ENCODE data around the gene METRNL. TPM values are rescaled to one million over a fixed set of nuclear protein-coding genes. Genes with fewer than 3 reads are reported as not detected.
"Not testable (repeated sequence)": the region's sequence is repeated elsewhere in the genome, so short reads cannot be mapped to it uniquely, and the experiment has no call there.

The METRNL gene, protein sequence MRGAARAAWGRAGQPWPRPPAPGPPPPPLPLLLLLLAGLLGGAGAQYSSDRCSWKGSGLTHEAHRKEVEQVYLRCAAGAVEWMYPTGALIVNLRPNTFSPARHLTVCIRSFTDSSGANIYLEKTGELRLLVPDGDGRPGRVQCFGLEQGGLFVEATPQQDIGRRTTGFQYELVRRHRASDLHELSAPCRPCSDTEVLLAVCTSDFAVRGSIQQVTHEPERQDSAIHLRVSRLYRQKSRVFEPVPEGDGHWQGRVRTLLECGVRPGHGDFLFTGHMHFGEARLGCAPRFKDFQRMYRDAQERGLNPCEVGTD
- total RNA-seq (2021): 44.6 and 61.7 TPM in 2 replicates
- percentile 54 among the genes with signal in this experiment for Bru-seq, nascent RNA
- BruChase-seq, experiment 1, labeled RNA remaining after a 2-hour chase: percentile 69 among the genes with signal in this experiment
- BruChase-seq, experiment 2, labeled RNA remaining after a 6-hour chase: percentile 73 among the genes with signal in this experiment
- long read RNA-seq, transcript METRNL-201 (4 exons, 1,605 nt): major isoform, 34 of 40 reads
- long read RNA-seq, partial matches to known transcripts: 3 of 40 reads
- long read RNA-seq, other reads (novel, unspliced or antisense): 1 of 40 reads

GRCh38 chr17:83079352-83079747, at the start of gene METRNL:
METRNL (plus strand) TSS chr17:83079609; CDS start chr17:83079816, 207 bp downstream.
- peak in 1 of 2 experiments; percentile 74 for DNase-seq
- Histone ChIP-seq H3F3A (ENCODE audit: insufficient read depth, low read depth) (peaks cover 25% of the 10 kb centered on the region), H3K9me2 (ENCODE audit: insufficient read depth) (no peaks in the 10 kb centered on the region), H3K27ac (no peak within 1 kb of the TSS), H3K4me2 (peak within 1 kb of the TSS; percentile 76), H3K79me2 (ENCODE audit: low read depth) (peaks cover 30% of the 10 kb centered on the region), H3K9me3 (ENCODE audit: insufficient read depth, low read depth) (no peaks in the 10 kb centered on the region), H4K20me1 (ENCODE audit: insufficient read depth) (no peaks in the 10 kb centered on the region; the same call in 1 of the 2 replicates), H2AFZ (0 out of 2 replicates have a peak within 1 kb of the TSS, but pooled peaks have one; percentile 55), H3K27me3 (ENCODE audit: insufficient read depth, low read depth) (peaks cover 8% of the 10 kb centered on the region; the same call in 1 of the 2 replicates), H3K36me3 (ENCODE audit: low read depth) (no peaks in the 10 kb centered on the region), H3K4me3 (peak within 1 kb of the TSS; percentile 56; the same call in 1 of the 2 replicates), H3K4me1 (replicated peaks; ENCODE audit: insufficient read depth) (peaks cover 32% of the 10 kb centered on the region)
- intact Hi-C loops (cut with micrococcal nuclease; ENCODE audit: unreplicated experiment): no loop called here
- BruUV-seq (replicated peaks): no TSS peak
- TF ChIP-seq EZH2 (IDR thresholded peaks at IDR 0.05; ENCODE audit: low read depth): no peak
- no peak for TF ChIP-seq CTCF (conservative IDR thresholded peaks at IDR 0.05)
- ChIA-PET CTCF (interaction anchor here (0.6 to 1.3 kb wide), 2 partner anchors 114 to 115 kb away, joined by 3 to 8 read pairs; no protein-coding TSS in a partner anchor), POLR2A (ENCODE audit: unreplicated experiment) (interaction anchor here (0.6 kb wide), 2 partner anchors 116 to 298 kb away, joined by 4 to 5 read pairs; no protein-coding TSS in a partner anchor)

- Histone ChIP-seq H3K79me2 (ENCODE audit: low read depth) (no peaks in the 10 kb centered on the region), H3F3A (ENCODE audit: insufficient read depth, low read depth) (no peaks in the 10 kb centered on the region), H3K4me3 (no peak overlapping the region), H3K9me3 (ENCODE audit: insufficient read depth, low read depth) (no peaks in the 10 kb centered on the region), H3K27ac (no peak overlapping the region), H3K36me3 (ENCODE audit: low read depth) (no peaks in the 10 kb centered on the region), H2AFZ (no peak overlapping the region), H3K4me2 (no peak overlapping the region), H3K9me2 (ENCODE audit: insufficient read depth) (no peaks in the 10 kb centered on the region), H3K27me3 (ENCODE audit: insufficient read depth, low read depth) (no peaks in the 10 kb centered on the region), H4K20me1 (ENCODE audit: insufficient read depth) (no peaks in the 10 kb centered on the region), H3K4me1 (replicated peaks; ENCODE audit: insufficient read depth) (no peaks in the 10 kb centered on the region)
- TF ChIP-seq CTCF (conservative IDR thresholded peaks at IDR 0.05): no peak
- TF ChIP-seq EZH2 (IDR thresholded peaks at IDR 0.05; ENCODE audit: low read depth): no peak
- no TSS peak for BruUV-seq (replicated peaks)
- POLR2A ChIA-PET (ENCODE audit: unreplicated experiment): no interaction called here
- CTCF ChIA-PET: no interaction called here
- intact Hi-C loops (cut with micrococcal nuclease; ENCODE audit: unreplicated experiment): no loop called here
- no peak for DNase-seq
These were observed 49.0 kb upstream of the METRNL start for GRCh38 chr17:83030432-83030831.

DNA sequence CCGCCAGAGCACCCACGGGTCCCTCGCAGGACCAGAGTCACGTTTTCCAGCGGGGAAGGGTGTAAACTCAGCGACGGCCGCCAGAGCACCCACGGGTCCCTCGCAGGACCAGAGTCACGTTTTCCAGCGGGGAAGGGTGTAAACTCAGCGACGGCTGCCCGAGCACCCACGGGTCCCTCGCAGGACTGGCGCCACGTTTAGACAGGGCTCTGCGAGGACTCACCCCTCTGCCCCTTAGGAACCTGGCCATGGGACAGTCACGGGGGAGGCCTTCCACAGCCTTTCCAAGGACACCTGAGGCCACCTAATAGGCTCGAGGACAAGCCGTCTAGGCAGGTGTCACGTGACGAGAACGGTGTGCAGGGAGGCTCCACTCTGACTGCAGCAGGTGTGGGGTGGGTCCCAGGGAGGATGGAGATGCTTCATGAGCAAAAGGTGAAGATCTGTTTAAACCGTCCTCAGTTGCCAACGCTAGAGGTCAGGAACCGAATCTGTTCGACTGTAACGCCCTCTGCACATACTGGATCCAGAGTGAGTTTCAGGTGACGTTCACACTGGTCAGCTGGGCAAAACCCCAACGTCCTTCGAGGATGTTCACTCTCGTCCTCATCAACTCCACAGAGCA, 48.0 kb upstream of the METRNL start:
- no peaks in the 10 kb centered on the region for H3K9me3 ChIP-seq (ENCODE audit: insufficient read depth, low read depth)
- ChIA-PET POLR2A (ENCODE audit: unreplicated experiment) (no interaction called here), CTCF (no interaction called here)
- no peak for TF ChIP-seq CTCF (conservative IDR thresholded peaks at IDR 0.05)
- no peak for TF ChIP-seq EZH2 (IDR thresholded peaks at IDR 0.05; ENCODE audit: low read depth)
- no peaks in the 10 kb centered on the region for H3K79me2 ChIP-seq (ENCODE audit: low read depth)
- intact Hi-C loops (cut with micrococcal nuclease; ENCODE audit: unreplicated experiment): no loop called here
- no peaks in the 10 kb centered on the region for H3K27me3 ChIP-seq (ENCODE audit: insufficient read depth, low read depth)
- no peaks in the 10 kb centered on the region for H4K20me1 ChIP-seq (ENCODE audit: insufficient read depth)
- DNase-seq: no peak
- no peaks in the 10 kb centered on the region for H3F3A ChIP-seq (ENCODE audit: insufficient read depth, low read depth)
- H3K9me2 ChIP-seq (ENCODE audit: insufficient read depth): no peaks in the 10 kb centered on the region
- no peak overlapping the region for H2AFZ ChIP-seq
- H3K36me3 ChIP-seq (ENCODE audit: low read depth): no peaks in the 10 kb centered on the region
- BruUV-seq (replicated peaks): no TSS peak
- no peak overlapping the region for H3K27ac ChIP-seq
- no peak overlapping the region for H3K4me2 ChIP-seq
- no peaks in the 10 kb centered on the region for H3K4me1 ChIP-seq (replicated peaks; ENCODE audit: insufficient read depth)
- no peak overlapping the region for H3K4me3 ChIP-seq

DNA sequence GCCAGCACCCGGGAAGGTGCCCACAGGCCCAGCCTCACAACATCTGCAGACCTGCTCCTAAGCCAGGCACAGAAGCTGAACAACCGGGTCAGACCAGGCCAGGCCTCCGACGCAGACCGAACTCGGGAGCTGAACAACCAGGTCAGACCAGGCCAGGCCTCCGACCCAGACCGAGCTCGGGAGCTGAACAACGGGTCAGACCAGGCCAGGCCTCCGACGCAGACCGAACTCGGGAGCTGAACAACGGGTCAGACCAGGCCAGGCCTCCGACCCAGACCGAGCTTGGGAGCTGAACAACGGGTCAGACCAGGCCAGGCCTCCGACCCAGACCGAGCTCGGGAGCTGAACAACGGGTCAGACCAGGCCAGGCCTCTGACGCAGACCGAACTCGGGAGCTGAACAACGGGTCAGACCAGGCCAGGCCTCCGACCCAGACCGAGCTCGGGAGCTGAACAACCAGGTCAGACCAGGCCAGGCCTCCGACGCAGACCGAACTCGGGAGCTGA, 47.4 kb upstream of the METRNL start:
- H3K9me3 ChIP-seq (ENCODE audit: insufficient read depth, low read depth); H3K4me2 ChIP-seq; H3K36me3 ChIP-seq (ENCODE audit: low read depth); H3K4me1 ChIP-seq (replicated peaks; ENCODE audit: insufficient read depth); CTCF ChIA-PET; DNase-seq; H3K27ac ChIP-seq; H3K9me2 ChIP-seq (ENCODE audit: insufficient read depth); H3F3A ChIP-seq (ENCODE audit: insufficient read depth, low read depth); H4K20me1 ChIP-seq (ENCODE audit: insufficient read depth); POLR2A ChIA-PET (ENCODE audit: unreplicated experiment); H2AFZ ChIP-seq; H3K27me3 ChIP-seq (ENCODE audit: insufficient read depth, low read depth); intact Hi-C loops (cut with micrococcal nuclease; ENCODE audit: unreplicated experiment); H3K4me3 ChIP-seq; H3K79me2 ChIP-seq (ENCODE audit: low read depth); BruUV-seq (replicated peaks): not testable (repeated sequence)

Data from PC-9 (cell line).